ENCODE measurements around the gene LCE3A. TPM values are rescaled to one million over a fixed set of nuclear protein-coding genes. Genes with fewer than 3 reads are reported as not detected.

Gene LCE3A
- total and polyA plus RNA-seq, 2 of the 8 experiments (the other 6 are each of a cell fraction or from before 2014, with no cell fraction given): not detected

DNA sequence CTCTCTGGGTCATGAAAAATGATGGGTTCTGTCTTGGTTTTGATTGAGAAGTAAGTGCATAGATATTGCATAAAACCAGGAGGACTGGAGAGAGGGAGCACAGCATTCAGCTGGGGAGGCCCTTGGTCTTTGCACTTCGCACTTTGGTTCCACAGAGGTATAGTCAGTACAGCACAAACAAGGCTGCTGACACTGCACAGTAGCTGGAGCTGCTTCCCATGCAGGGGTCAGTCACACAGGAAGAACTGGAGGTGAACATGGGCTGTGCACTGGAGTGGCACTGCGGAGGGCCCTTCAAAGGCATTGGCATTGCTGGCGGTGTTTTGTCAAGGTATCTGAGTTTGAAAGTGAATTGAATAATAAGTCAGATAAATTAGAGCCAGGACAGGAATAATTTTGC lies 35.7 kb upstream of the LCE3A start (continued):
- TF ChIP-seq CTBP2 (IDR thresholded peaks at IDR 0.05; ENCODE audit: borderline replicate concordance, insufficient read depth, insufficient read length, low read length): no peak
- no peak for TF ChIP-seq CREB1 (IDR thresholded peaks at IDR 0.05)
- no peak for TF ChIP-seq RFX5 (IDR thresholded peaks at IDR 0.05; ENCODE audit: borderline replicate concordance, low read depth, low read length)

Data from H1 (cell line).